Bone marrow (tissue), 2 donors: ENCODE measurements around the gene AADACL4.
"Not testable (repeated sequence)": the region's sequence is repeated elsewhere in the genome, so short reads cannot be mapped to it uniquely, and the experiment has no call there.

ENCODE experiments used
- DNase-seq, 2 donors: peaks; one replicate each; lab custom pipeline; 2025; lab: John Stamatoyannopoulos, UW

The AADACL4 gene

DNA sequence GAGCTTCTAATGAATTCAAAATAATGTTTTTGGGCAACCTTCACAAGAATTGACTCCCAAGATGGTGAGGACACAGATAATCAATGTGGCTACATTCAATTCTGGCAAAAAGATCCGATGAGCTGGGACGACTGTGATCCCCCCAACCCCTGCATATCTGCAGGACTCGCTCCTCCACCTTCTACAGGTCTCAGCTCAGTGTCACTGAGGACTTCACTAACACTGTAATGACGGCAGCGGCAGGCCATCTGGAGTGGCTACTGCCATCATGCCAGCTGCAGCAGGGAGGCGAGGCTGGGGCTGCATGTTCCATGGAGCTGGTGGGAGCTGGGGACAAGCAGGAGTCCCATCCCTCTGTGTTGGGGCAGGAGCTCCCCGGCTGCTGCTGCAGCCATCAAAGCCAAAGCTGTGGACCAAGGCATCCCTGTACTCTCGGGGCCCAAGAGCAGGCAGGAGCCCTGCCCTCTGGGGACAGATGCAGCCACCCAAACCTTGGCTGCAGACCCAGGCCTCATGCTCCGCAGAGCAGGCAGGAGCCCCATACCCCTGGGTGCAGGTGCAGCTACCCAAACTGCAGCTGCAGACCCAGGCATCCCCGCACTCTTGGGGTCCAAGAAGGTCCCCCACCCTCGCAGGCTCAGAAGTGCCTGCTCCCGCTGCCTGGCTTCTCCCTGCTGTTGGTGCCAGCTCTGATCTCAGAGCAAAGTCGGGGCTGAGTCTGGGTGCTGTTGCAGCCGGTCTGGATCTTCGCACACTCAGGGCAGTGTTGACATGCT lies 13.7 kb upstream of the AADACL4 start:
- DNase-seq = no peak

DNA sequence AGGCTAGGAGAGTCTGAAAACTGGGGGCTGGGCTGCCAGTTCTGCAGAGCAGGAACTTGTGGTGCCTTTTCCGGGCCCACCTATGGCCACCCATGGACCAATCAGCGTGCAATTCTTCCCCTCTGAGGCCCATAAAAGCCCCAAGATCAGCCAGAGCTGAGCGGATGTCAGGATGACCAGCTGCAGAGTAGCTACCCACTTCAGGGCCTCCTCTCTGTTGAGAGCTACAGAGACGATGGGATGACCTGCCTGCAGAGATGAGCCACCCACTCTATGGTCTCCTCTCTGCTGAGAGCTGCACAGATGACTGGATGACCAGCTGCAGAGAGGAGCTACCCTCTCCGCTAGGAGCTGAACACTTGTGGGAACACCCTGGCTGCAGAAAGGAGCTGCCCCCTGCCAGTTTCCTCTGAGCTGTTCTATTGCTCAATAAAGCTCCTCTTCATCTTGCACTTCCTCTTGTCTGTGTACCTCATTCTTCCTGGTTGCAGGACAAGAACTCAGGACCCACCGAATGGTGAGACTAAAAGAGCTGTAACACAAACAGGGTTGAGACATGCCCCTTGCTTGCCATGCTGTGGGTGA lies 12.8 kb upstream of the AADACL4 start:
- no peak for DNase-seq

DNA sequence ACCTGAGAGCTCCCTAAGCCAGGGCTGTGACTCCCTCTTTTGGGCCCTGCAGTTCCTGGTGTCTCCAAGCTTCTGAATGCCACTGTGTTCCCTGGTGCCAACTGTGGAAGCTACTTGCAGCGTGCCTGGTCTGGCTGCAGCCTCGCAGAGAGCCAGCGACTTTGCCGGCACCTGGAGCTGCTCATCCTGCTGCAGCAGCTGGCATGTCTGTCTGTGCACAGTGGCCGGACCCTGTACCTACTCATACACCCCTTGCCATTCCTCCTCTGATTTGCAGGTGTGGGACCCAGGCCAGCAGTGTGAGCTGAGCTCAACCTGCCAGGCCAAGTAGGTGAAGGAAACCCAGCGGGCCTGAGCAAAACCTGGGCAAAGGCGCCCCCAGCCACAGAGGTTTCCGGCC lies 12.3 kb upstream of the AADACL4 start:
- no peak for DNase-seq

DNA sequence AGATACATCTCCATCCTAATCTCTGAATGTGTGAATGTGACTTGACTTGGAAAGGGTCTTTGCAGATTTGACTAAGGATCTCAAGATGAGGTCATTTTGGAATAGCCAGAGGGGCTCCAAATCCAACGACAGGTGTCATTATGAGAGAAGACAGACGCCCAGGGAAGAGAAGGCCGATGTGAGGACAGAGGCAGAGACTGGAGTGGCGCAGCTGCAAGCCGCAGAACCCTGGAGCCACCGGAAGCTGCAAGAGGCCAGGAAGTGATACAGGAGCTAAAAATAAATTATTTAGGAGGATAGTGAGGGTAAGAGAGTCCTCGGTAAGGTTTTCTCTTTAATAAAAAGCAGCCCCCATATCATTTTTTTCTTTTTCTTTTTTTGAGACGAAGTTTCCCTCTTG lies 9.7 kb upstream of the AADACL4 start:
- no peak for DNase-seq

DNA sequence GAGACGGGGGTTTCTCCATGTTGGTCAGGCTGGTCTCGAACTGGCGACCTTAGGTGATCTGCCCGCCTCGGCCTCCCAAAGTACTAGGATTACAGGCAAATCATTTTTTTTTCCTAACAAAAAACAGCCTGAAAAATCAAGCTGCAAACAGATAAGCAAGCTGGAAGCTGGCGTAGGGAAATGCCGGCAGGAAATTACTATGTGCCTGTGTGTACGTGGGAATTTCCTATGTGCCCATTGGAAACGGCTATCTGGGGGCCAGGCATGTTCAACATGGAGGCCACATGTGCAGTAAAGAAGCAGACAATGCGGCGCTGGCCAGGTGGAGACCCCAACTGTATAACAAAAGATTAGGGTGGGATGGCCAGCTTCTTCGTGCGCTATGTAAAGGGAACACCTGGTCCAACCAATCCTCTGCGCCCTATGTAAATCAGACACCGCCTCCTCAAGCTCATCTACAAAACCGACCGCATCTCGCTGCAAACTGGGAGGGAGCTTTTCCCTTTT lies 9.1 kb upstream of the AADACL4 start:
- DNase-seq = no peak

DNA sequence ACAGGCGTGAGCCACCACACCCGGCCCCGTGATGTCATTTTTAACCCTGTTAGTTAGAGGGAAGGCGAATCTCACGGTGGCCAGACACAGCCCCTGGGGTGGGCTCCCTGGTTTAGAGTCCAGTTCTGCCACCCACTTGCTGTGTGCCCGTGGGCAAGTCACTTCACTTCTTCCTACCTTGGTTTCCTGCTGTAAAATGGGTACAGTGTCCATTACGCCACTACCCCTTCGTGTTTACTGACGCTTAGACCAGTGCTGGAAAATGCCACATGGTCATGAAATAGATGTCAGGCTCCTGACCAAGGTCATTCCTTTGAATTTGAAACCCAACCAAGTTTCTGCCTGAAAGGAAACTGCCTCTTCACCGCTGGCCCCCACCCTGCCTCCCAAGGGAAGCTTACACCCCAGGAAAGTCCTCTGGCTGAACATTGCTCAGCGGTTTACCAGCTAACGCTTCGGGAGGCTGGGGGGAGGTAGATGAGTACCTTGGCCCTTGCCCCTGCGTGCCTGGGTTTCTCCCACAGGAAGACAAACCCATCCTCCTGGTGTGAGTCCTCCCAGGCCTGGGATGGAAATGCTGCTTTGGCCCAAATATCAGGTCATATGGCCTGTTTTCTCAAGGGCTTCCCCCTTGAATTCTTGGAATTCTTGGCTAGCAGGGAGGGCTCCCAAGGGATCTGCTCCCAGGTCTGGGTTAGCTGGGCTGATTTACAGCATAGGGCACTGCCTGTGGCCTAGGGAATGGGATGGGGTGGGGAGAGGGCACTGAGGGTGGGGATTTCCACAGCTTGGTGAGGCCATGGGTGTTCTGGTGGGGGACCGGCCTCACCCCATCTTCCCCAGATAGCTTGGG lies 7.6 kb upstream of the AADACL4 start:
- no peak for DNase-seq

DNA sequence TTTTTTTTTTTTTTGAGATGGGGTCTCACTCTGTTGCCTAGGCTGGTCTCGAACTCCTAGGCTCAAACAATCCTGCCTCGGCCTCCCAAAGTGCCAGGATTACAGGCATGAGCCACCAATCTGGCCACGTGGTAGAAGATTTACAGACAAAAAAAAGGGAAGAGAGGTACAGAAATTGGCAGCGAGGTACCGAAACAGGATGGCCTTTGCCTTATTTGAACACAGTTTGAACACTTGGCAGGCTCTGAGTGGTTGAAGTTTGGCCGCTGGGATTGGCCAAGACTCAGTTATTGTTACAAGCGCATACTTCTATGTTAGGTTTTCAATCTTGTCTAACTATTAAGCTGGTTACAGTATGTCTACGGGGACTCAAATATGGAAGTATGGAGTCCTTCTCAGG lies 6.2 kb upstream of the AADACL4 start:
- no peak for DNase-seq

DNA sequence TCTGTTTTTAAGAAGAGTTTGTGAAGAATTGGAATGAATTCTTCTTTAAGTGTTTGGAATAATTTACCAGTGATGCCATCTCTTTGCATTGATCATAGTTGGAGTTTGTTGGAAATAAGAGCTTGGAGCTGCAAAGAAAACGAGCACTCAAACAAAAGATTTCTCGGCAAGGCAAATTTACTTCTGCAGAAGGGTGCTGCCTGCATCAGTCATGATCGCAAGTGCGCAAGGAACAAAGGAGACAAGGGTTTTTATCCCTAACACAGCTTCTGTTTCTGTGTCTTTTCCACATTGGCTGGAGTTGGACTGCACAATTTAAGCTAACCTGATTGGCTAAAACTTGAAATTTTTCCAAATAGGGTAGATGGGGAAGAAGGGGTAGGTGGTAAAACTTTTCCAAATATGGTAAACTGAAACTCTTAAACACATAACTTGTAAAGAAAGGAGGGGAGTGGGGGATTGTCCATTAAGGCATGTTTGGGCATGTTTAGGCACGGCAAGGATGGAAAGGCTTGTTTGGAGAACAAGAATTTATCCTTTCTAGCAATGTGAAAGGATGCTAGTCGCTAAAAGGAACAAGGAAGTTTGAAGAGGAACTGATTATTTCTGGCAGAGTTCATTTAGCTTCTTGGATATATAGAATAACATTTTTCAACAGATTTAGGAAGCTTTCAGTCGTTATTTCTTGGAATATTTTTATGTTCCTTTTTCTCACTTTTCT lies 3.5 kb upstream of the AADACL4 start:
- no peak for DNase-seq

DNA sequence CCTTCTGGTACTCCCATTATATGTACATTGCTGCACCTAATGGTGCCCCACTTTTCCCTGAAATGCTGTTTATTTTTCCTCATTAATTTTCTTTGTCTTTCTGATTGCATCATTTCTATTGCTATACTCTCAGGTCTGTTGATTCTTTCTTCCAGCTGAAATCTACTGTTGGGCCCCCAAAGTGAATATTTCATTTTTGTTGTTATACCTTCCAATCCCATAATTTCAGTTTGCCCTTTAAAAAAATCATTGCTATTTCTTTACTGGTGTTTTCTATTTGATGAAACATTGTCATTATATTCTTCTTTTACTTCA lies 3.0 kb upstream of the AADACL4 start:
- DNase-seq = no peak

DNA sequence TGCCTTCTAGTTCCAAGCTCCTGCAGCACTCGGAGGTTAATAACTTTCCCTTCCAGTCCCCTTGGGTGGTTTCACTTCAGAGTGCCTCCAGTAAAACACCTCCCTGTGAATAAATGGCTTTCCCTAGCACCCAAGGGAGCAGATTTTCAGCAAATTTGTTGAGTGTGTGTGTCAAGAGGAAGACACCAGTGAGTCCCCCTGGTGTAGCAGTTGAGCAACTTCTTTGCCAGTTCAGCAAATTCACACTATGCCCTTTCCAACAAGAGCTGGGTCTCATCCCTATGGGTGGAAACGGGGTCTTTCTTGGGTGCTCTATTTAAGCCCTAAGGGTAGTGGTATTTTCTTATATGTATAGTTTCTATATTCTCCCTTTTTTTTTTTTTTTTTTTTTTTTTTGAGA lies 806 bp upstream of the AADACL4 start:
- DNase-seq = no peak

DNA sequence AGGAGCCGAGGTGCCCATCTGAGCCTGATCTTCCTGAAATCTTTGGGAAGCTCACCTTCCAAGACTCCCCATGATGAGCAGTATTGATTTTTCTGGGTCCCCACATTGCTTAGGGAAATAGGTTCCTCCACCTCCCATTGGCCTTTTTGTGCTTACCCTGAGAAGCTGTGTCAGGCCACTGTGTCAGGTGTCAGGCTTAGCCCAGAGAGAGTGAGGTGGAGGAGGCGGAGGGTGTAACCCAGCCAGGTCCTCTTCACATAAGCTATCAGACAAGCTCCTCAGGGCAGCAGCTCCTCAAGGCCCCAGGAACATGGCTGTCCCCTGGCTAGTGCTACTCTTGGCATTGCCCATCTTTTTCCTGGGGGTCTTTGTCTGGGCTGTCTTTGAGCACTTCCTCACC lies 352 bp downstream of the AADACL4 start:
- no peak for DNase-seq

DNA sequence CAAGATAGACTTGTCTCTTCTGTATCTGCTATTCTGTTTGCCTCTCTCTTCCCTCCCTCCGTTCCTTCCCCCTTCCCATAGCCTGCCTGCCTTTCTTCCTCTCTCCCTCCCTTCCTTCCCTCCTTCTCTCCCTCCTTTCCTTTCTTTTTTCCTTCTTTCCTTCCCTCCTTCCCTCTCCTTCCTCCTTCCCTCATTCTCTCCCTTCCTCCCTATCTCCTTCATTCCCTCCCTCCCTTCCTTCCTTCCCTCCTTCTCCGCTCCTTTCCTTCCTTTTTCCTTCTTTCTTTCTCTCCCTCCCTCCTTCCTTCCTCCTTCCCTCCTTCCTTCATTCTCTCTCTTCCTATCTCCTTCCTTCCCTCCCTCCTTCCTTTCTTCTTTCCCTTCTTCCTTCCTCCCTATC lies 944 bp downstream of the AADACL4 start:
- DNase-seq = no peak

DNA sequence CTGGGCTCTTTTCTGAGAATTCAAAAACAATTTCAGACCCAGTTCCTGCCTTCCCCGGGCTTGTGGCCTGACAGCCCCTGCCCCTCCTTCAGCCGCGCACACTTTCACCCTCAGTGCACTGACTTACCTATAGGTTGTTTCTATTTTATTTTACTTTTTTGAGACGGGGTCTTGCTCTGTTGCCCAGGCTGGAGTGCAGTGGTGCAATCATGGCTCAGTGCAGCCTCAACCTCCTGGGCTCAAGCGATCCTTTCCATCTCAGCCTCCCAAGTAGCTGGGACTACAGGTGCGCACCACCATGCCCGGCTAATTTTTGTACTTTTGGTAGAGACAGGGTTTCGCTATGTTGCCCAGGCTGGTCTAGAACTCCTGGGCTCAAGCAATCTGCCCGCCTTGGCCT lies 1.5 kb downstream of the AADACL4 start:
- DNase-seq = not testable (repeated sequence)

DNA sequence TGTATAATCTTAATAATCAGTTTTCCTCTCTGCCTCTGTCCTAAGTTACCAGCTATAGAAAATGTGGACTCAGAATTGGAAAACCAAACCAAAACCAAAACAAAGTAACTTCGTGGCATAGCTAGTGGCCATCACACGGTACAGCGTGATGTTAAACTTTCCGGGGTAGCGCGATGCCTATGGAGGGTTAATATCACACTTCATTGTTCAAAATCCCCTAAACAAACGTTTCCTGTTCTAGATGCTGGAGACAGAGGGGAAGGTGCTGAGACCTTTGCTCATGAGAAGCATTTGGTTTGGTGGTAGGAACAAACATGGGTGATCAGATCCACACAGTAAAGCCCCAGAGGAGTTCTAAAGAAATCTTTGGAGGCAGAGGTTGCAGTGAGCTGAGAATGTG lies 4.9 kb downstream of the AADACL4 start:
- DNase-seq = no peak

DNA sequence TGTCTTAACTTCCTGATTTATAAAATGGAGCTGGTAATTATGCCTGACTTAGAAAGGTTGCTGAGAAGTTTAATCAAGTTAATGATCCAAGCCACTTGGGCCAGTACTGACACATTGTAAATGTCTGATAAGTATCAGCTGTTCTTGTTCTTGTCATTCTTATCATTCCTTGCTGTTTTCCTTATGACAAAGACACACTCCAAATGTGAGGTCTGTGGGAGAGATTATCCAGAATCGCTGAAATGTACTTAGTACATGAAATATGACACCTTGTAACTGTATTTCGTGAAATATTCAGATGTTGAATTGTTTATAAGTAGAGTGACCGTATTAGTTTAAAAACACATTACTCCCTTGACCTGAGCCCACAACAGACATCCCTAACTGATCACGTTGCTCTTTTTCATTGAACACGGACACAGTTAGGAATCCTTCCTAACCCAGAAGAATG lies 6.1 kb downstream of the AADACL4 start:
- DNase-seq = no peak

DNA sequence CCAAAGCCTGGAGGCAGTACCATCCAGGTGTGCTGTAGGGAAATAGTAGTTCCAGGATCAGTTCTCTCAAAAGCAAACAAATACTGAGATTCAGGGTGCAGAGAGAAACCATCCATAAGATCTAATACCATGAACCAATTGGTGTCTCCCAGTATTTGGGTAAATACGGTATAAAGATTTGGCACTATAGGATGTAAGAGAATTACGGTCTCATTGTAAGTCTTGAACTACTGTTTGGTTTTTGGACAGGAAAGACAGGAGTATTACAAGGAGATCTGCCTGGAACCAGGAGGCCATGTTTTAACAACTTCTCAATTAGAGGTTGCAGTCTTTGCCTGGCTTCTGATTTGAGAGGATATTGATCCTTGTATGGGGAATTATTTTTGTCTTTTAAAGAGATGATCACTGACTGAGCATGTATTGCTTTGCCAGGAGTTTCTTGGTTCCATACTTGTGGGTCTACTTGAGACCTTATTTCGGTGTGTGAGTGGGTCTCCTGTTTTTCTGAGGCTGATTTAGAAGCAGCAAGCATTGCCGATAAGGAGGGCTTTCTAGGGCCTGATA lies 10.2 kb downstream of the AADACL4 start:
- no peak for DNase-seq

DNA sequence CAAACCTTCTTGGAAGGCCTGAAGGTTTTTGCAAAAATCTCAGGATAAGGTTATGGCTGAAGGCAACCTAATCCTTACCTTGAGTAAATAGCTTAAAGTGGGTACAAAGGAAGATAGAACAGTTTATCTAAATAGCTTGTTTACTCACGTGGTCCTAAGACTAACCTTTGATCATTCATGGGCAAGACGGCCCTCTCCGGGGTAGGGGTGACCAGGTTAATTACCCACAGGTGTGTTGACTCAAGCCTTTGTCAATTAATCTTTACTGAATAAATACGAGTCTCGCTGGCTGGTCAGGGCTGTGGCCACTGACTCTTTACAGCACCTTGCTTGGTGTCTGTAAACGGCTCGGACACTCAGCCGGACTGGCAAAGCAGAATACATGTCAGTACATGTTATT lies 10.8 kb downstream of the AADACL4 start:
- DNase-seq = no peak

DNA sequence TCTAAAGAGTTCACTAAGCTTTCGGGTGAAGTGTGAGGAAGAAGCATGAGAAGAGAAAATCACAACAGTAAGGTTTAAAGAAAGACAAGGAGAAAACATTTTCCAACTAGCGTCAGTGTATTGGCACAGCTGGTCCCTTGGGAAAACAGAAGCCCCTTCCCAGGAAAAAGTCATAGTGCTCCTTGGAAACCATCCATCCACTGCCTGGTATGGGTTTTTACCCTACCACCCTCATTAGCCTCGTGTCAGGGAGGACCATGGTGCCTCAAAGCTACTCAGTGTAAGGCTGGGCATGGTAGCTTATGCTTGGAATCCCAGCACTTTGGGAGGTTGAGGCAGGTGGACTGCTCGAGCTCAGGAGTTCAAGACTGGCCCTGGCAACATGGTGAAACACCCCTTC lies 12.7 kb downstream of the AADACL4 start:
- DNase-seq = no peak

DNA sequence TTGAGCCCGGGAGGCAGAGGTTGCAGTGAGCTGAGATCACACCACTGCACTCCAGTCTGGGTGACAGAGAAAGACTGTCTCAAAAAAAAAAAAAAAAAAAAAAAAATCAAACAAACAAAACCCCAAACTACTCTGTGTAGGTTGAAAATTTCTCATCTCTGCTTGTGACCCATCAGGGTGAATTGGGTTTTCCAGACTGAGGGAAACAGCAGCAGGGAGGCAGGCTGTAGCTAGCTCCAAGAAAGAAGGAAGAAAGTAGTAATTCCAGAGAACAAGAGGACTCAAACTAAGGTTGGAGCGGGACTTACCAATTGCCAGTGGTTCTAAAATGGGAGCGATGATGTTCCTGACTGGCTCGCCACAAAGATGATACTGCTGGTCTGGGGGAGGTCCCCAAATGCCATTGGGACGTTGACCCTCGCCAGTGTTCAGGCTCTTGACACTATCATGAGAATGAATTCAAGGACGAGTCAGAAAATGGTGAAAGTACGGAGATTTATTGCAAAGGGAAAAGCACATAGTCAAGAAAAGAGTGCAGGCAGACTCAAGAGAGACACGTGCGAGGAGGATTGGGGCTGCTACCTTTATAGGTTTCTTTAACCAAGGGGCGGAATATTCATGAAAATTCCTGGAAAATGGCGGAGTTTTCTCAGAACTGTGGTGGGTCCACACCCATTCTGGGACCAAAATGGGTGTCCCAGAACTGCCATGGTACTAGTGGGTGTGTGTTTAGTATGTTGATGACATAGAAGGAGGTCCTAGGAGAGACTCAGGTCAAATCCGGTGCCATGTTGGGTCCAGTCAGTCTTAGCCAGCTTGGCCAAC lies 13.4 kb downstream of the AADACL4 start:
- no peak for DNase-seq

DNA sequence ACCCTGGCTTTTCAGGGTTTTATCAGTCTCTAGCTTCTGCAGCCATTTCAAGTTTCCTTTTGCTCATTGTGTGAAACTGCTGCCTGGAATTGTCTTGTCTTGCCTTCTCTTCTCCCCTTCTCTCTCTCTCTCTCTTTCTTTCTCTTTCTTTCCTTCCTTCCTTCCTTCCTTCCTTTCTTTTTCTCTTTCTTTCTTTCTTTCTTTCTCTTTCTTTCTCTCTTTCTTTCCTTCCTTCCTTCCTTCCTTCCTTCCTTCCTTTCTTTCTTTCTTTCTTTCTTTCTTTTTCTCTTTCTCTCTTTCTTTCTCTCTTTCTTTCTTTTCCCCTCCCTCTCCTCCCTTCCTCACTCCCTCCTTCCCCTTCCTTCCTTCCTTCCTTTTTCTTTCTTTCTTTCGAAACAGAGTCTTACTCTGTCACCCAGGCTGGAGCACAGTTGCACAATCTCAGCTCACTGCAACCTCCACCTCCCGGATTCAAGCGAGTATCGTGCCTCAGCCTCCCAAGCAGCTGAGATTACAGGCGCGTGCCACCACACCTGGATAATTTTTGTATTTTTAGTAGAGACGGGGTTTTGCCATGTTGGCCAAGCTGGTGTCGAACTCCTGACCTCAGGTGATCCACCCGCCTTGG lies 14.1 kb downstream of the AADACL4 start:
- DNase-seq = not testable (repeated sequence)
